Progenitor cell of endocrine pancreas (in vitro differentiated cells): Measurements from ENCODE around the gene CYP2R1. TPM values are rescaled to one million over a fixed set of nuclear protein-coding genes. Genes with fewer than 3 reads are reported as not detected.
A peak's percentile ranks its signal among the peaks of the same experiment; 100 is the strongest.
"Not testable (repeated sequence)": the region's sequence is repeated elsewhere in the genome, so short reads cannot be mapped to it uniquely, and the experiment has no call there.

ENCODE experiments used
- DNase-seq: peaks from one replicate; pipeline ENCODE4 v3.0.0; 2021; ENCODE audit warnings: low spot score; ENCODE audit not compliant: unreplicated experiment
- H3K27ac Mint-ChIP-seq: 2 replicates; pipeline ENCODE4 v1.8.0; 2021; ENCODE audit warnings: mild to moderate bottlenecking, moderate library complexity, mixed read lengths
- H3K27me3 Mint-ChIP-seq: 2 replicates; pipeline ENCODE4 v1.8.0; 2021; ENCODE audit warnings: mixed read lengths
- H3K36me3 Mint-ChIP-seq: 2 replicates; pipeline ENCODE4 v1.8.0; 2022; ENCODE audit warnings: mixed read lengths; ENCODE audit not compliant: insufficient read depth
- H3K4me1 Mint-ChIP-seq: 2 replicates; pipeline ENCODE4 v1.8.0; 2021; ENCODE audit warnings: low read depth, mixed read lengths
- H3K4me3 Mint-ChIP-seq: 2 replicates; pipeline ENCODE4 v1.8.0; 2021; ENCODE audit warnings: low read depth, mild to moderate bottlenecking, moderate library complexity, mixed read lengths
- H3K9me3 Mint-ChIP-seq: 2 replicates; pipeline ENCODE4 v1.8.0; 2021; ENCODE audit warnings: low read depth, mixed read lengths
- total RNA-seq: library from RNA; stranded (reverse); gene quantifications from 2 replicates; pipeline ENCODE4 v1.2.1, GENCODE V29; 2021
- TF ChIP-seq, protein P1 (sequence below): fragments of 200-600 bp; sonication (generic); IDR thresholded peaks from one replicate; pipeline ENCODE4 v1.5.0; 2021; ENCODE audit warnings: antibody characterized with exemption, mild to moderate bottlenecking; ENCODE audit not compliant: unreplicated experiment

The CYP2R1 gene
- total RNA-seq, 1 donor from 2014 or later = 14.9 TPM

DNA sequence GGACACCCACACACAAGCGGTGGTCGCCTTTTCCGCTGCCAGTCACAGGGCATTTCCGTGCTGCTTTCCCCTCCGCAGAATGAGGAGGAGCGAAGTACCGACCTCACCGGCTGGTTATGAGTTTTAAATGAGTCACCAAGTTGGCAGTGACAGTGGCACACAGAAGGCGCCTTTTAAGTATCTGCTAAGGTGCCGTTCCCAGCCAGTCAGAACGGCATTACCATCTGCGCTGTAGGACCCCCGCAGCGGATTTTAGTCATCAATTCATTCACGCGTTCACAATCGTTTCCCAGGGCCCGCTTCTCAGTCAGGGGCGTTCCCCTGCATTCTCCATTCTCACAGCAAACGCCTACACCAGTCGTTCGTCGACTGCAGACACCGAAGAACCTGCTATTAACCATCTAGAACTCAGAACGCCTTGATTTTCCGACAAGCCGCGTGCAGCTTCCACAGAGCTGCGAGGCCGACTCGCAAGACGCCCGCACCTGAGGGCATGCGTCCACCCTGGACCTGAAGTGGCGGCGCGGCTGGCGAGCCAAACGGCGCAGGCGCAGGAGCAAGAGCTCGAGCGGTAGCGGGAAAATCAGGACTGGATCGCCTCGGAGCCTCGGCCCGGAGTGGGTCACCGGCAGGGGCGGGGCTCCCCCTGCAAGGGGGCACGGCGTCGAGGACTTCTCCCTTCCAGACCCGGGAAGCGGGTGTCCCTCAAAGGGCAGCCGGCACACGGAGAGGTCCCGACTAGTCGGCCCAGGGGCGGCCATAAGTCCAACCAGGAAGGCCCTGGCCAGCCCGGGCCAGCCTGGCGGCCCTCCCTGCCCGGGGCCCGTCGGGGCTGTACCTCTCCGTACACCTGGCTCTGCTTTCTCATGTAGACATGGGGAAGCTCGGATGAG is 642 bp downstream of the CYP2R1 start:
- H3K27ac Mint-ChIP-seq = peak overlapping the region; percentile 94
- H3K9me3 Mint-ChIP-seq = peaks cover 4% of the 10 kb centered on the region
- H3K36me3 Mint-ChIP-seq = peaks cover 6% of the 10 kb centered on the region
- peak; percentile 76 for DNase-seq
- TF ChIP-seq, protein P1, sequence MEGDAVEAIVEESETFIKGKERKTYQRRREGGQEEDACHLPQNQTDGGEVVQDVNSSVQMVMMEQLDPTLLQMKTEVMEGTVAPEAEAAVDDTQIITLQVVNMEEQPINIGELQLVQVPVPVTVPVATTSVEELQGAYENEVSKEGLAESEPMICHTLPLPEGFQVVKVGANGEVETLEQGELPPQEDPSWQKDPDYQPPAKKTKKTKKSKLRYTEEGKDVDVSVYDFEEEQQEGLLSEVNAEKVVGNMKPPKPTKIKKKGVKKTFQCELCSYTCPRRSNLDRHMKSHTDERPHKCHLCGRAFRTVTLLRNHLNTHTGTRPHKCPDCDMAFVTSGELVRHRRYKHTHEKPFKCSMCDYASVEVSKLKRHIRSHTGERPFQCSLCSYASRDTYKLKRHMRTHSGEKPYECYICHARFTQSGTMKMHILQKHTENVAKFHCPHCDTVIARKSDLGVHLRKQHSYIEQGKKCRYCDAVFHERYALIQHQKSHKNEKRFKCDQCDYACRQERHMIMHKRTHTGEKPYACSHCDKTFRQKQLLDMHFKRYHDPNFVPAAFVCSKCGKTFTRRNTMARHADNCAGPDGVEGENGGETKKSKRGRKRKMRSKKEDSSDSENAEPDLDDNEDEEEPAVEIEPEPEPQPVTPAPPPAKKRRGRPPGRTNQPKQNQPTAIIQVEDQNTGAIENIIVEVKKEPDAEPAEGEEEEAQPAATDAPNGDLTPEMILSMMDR = no peak
- H3K4me3 Mint-ChIP-seq = peak overlapping the region; percentile 89
- H3K4me1 Mint-ChIP-seq = peaks cover 16% of the 10 kb centered on the region
- peaks cover 12% of the 10 kb centered on the region for H3K27me3 Mint-ChIP-seq

DNA sequence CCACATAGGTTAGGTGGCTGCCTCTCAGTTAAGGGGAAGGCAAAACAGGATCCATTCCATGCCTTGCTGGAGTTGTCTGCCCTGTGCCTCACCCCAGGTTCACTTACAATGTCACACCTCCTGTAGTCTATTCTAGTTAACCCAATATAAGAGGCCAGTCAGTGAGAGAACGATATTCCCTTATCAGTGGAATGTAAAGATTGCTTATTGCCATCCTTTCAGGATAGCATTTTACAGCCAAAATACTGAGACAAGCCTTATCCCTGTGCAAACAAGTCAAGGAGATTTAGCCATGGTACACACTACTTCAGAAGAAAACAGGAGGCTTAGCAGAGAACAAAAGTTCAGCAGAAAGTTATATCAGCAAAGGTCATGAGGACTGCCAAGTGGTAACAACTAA is 5.5 kb downstream of the CYP2R1 start:
- DNase-seq = no peak
- Mint-ChIP-seq H3K4me3 (no peak overlapping the region), H3K27ac (peak overlapping the region; percentile 63), H3K27me3 (peaks cover 6% of the 10 kb centered on the region), H3K36me3 (peaks cover 19% of the 10 kb centered on the region), H3K9me3 (peaks cover 8% of the 10 kb centered on the region), H3K4me1 (peaks cover 25% of the 10 kb centered on the region)
- TF ChIP-seq, protein P1 = no peak

DNA sequence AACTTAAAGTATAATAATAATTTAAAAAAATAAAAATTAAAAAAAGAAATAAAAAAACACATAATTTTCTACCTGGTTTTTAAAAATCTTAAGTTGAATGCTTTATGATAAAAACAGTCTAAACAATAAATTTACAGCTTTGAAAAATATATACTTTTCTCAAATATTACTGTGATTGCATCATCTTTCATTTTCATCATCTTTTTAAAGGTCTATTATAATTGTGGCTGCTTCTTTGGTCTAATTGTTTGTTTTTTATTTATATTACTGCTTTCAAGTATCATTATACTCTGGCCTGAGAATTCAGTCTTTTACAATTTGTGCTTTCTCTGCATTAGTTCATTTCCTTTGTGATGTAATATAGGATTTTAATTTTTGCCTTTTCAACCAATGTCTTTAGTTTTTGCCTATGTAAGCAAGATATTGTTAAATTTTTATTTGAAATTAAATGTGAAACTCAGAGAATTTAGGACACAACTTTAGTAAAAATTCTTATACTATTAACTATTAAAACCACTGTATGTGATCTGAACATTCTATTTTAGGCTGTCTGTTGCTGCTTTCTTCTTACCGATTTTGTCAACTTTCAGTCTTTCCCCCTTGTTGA is 7.3 kb downstream of the CYP2R1 start:
- Mint-ChIP-seq H3K36me3 (peaks cover 17% of the 10 kb centered on the region), H3K4me3 (no peak overlapping the region), H3K9me3 (peaks cover 8% of the 10 kb centered on the region), H3K27ac (no peak overlapping the region), H3K4me1 (peaks cover 23% of the 10 kb centered on the region), H3K27me3 (peaks cover 3% of the 10 kb centered on the region)
- DNase-seq = no peak
- TF ChIP-seq, protein P1 = no peak

DNA sequence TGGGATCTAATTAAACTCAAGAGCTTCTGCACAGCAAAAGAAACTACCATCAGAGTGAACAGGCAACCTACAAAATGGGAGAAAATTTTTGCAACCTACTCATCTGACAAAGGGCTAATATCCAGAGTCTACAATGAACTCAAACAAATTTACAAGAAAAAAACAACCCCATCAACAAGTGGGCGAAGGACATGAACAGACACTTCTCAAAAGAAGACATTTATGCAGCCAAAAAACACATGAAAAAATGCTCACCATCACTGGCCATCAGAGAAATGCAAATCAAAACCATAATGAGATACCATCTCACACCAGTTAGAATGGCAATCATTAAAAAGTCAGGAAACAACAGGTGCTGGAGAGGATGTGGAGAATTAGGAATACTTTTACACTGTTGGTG is 8.3 kb downstream of the CYP2R1 start:
- Mint-ChIP-seq H3K36me3 (peaks cover 17% of the 10 kb centered on the region), H3K4me1 (peaks cover 23% of the 10 kb centered on the region)
- not testable (repeated sequence) for H3K27ac Mint-ChIP-seq, DNase-seq, H3K4me3 Mint-ChIP-seq, H3K27me3 Mint-ChIP-seq, H3K9me3 Mint-ChIP-seq

DNA sequence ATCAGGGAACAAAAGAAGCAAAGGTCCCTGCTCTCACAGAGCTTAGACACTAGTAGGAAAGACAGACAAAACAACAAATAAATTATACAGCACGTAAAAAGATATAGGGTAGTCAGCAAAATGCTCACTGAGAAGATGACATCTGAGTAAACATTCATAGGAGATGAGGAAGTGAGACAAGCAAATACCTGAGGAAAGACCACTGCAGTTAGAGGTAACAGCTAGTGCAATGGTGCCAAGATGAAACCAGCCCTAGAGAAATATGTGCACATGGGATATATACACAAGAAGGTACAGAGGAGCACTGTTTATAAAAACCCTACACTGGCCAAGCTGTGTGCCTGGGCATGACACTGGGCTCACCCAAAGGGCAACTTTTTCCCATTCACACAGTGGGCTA is 9.8 kb downstream of the CYP2R1 start:
- peaks cover 4% of the 10 kb centered on the region for H3K9me3 Mint-ChIP-seq
- TF ChIP-seq, protein P1 = no peak
- peaks cover 19% of the 10 kb centered on the region for H3K36me3 Mint-ChIP-seq
- no peak overlapping the region for H3K27ac Mint-ChIP-seq
- peaks cover 18% of the 10 kb centered on the region for H3K4me1 Mint-ChIP-seq
- no peak for DNase-seq
- H3K4me3 Mint-ChIP-seq = no peak overlapping the region
- H3K27me3 Mint-ChIP-seq = no peaks in the 10 kb centered on the region
